SU-DHL-6 (cell line): ENCODE measurements around the gene GMDS.

Source experiments
- H2AFZ ChIP-seq: fragments of 200-600 bp; sonication (generic); 2 replicates; pipeline ENCODE4 v1.6.1; 2014; ENCODE audit warnings: low read depth, mild to moderate bottlenecking, moderate library complexity, mixed read lengths, antibody characterized with exemption, low read length; ENCODE audit not compliant: severe bottlenecking
- H3F3A ChIP-seq: fragments of 200-600 bp; shearing (Covaris generic); 2 replicates; pipeline ENCODE4 v1.6.0; 2016; ENCODE audit warnings: antibody characterized with exemption, mild to moderate bottlenecking; ENCODE audit not compliant: insufficient read depth
- H3K27ac ChIP-seq: fragments of 200-600 bp; sonication (generic); 2 replicates; pipeline ENCODE4 v1.5.1; 2016; ENCODE audit warnings: low read depth, mild to moderate bottlenecking, low read length, moderate library complexity, mixed read lengths
- H3K27me3 ChIP-seq: fragments of 200-600 bp; sonication (generic), shearing (Covaris generic); 2 replicates; pipeline ENCODE4 v1.6.0; 2014; ENCODE audit warnings: mild to moderate bottlenecking, low read length
- H3K36me3 ChIP-seq: fragments of 200-600 bp; sonication (generic); 2 replicates; pipeline ENCODE4 v1.6.1; 2014; ENCODE audit warnings: mild to moderate bottlenecking, low read length, mixed read lengths
- H3K4me2 ChIP-seq: fragments of 300-600, 200-600 bp; shearing (Covaris generic), sonication (generic); 2 replicates; pipeline ENCODE4 v1.6.0; 2014; ENCODE audit warnings: low read length, low read depth, mild to moderate bottlenecking; ENCODE audit not compliant: poor library complexity, severe bottlenecking
- H3K4me3 ChIP-seq: fragments of 200-600 bp; sonication (generic); 2 replicates; pipeline ENCODE4 v1.5.1; 2014; ENCODE audit warnings: antibody characterized with exemption, low read length, mild to moderate bottlenecking, mixed read lengths; ENCODE audit not compliant: insufficient read depth, poor library complexity, severe bottlenecking
- H3K79me2 ChIP-seq: fragments of 200-600 bp; sonication (generic); 2 replicates; pipeline ENCODE4 v1.6.1; 2014; ENCODE audit warnings: mild to moderate bottlenecking, low read length, moderate library complexity; ENCODE audit not compliant: insufficient read depth
- H3K9ac ChIP-seq: fragments of 200-600 bp; sonication (generic); 2 replicates; pipeline ENCODE4 v1.7.0; 2014; ENCODE audit warnings: mild to moderate bottlenecking, low read length
- H3K9me2 ChIP-seq: fragments of 200-600 bp; sonication (generic); replicated peaks from 2 replicates; pipeline ENCODE4 v1.6.1; 2014; ENCODE audit warnings: low read length; ENCODE audit not compliant: insufficient read depth
- H3K9me3 ChIP-seq: fragments of 200-600 bp; sonication (generic); 2 replicates; pipeline ENCODE4 v1.6.1; 2014; ENCODE audit warnings: low read length, mixed read lengths; ENCODE audit not compliant: insufficient read depth
- H4K20me1 ChIP-seq: fragments of 200-600 bp; sonication (generic); 2 replicates; pipeline ENCODE4 v1.6.1; 2014; ENCODE audit warnings: low read depth, mild to moderate bottlenecking, antibody characterized with exemption, low read length, moderate library complexity, mixed read lengths
- CTCF ChIP-seq: fragments of 200-600 bp; sonication (generic); IDR thresholded peaks from one replicate; pipeline ENCODE4 v1.5.1; 2017; ENCODE audit warnings: antibody characterized with exemption, mild to moderate bottlenecking, low read length, moderate library complexity; ENCODE audit not compliant: insufficient read depth, poor library complexity, severe bottlenecking
- EZH2phosphoT487 ChIP-seq: fragments of 200-600 bp; sonication (generic), shearing (Covaris generic); conservative IDR thresholded peaks from 2 replicates; pipeline ENCODE4 v1.6.1; 2018; ENCODE audit warnings: mild to moderate bottlenecking, antibody characterized with exemption, low read length, moderate library complexity, mixed read lengths

The GMDS gene

GRCh38 chr6:2133716-2134310, 111.6 kb downstream of the GMDS start:
- H3K9ac ChIP-seq: no peak overlapping the region
- H3K9me2 ChIP-seq: no peaks in the 10 kb centered on the region
- H3K4me2 ChIP-seq: no peak overlapping the region
- TF ChIP-seq EZH2phosphoT487: no peak
- TF ChIP-seq CTCF: no peak
- no peak overlapping the region for H2AFZ ChIP-seq
- no peaks in the 10 kb centered on the region for H3K79me2 ChIP-seq
- H3K27me3 ChIP-seq: no peaks in the 10 kb centered on the region
- no peaks in the 10 kb centered on the region for H3K36me3 ChIP-seq
- H3K9me3 ChIP-seq: no peaks in the 10 kb centered on the region
- no peaks in the 10 kb centered on the region for H3F3A ChIP-seq
- H3K27ac ChIP-seq: no peak overlapping the region
- peaks cover 58% of the 10 kb centered on the region for H4K20me1 ChIP-seq
- no peak overlapping the region for H3K4me3 ChIP-seq

GRCh38 chr6:2132916-2133315, 112.5 kb downstream of the GMDS start:
- Histone ChIP-seq H3K4me2 (no peak overlapping the region), H3K27ac (no peak overlapping the region)

GRCh38 chr6:2132416-2132815, 113.0 kb downstream of the GMDS start:
- no peak for TF ChIP-seq CTCF
- TF ChIP-seq EZH2phosphoT487: no peak
- H3K27ac ChIP-seq: no peak overlapping the region
- H3K9me3 ChIP-seq: no peaks in the 10 kb centered on the region
- H4K20me1 ChIP-seq: peaks cover 45% of the 10 kb centered on the region
- no peaks in the 10 kb centered on the region for H3F3A ChIP-seq
- H3K27me3 ChIP-seq: no peaks in the 10 kb centered on the region
- H2AFZ ChIP-seq: no peak overlapping the region
- no peaks in the 10 kb centered on the region for H3K36me3 ChIP-seq
- H3K9ac ChIP-seq: no peak overlapping the region
- H3K4me2 ChIP-seq: no peak overlapping the region
- H3K79me2 ChIP-seq: no peaks in the 10 kb centered on the region
- H3K4me3 ChIP-seq: no peak overlapping the region
- no peaks in the 10 kb centered on the region for H3K9me2 ChIP-seq

More at GRCh38 chr6:2132916-2133315, 112.5 kb downstream of the GMDS start:
- Histone ChIP-seq H3K9ac (no peak overlapping the region), H2AFZ (no peak overlapping the region), H3K36me3 (no peaks in the 10 kb centered on the region), H3F3A (no peaks in the 10 kb centered on the region), H3K9me3 (no peaks in the 10 kb centered on the region), H3K9me2 (no peaks in the 10 kb centered on the region), H4K20me1 (peaks cover 49% of the 10 kb centered on the region), H3K79me2 (no peaks in the 10 kb centered on the region), H3K27me3 (no peaks in the 10 kb centered on the region), H3K4me3 (no peak overlapping the region)
- TF ChIP-seq CTCF: no peak
- no peak for TF ChIP-seq EZH2phosphoT487
